Measurements from ENCODE around the gene PCDH7.

The PCDH7 gene

GRCh38 chr4:30763321-30763727 lies 43.2 kb downstream of the PCDH7 start:
- H3K9ac ChIP-seq (ENCODE audit: low read length): no peak overlapping the region
- no peaks in the 10 kb centered on the region for H3K27me3 ChIP-seq (ENCODE audit: control insufficient read depth in 1 of 2, insufficient read depth in 1 of 2, low read length in 2 of 2)
- no peaks in the 10 kb centered on the region for H3K4me1 ChIP-seq (ENCODE audit: control insufficient read depth, insufficient read depth, low read depth, low read length)
- no peaks in the 10 kb centered on the region for H3K79me1 ChIP-seq (replicated peaks; ENCODE audit: low read length, poor library complexity, severe bottlenecking)
- no peak overlapping the region for H3K18ac ChIP-seq (ENCODE audit: low read depth in 1 of 2, low read length in 2 of 2)
- no peak overlapping the region for H3K27ac ChIP-seq (ENCODE audit: low read length, poor library complexity, severe bottlenecking)
- no peak overlapping the region for H3K14ac ChIP-seq (ENCODE audit: low read length in 2 of 2)
- H3K36me3 ChIP-seq (ENCODE audit: control insufficient read depth in 1 of 2, insufficient read depth in 2 of 2, low read depth in 1 of 2, low read length in 2 of 2): no peaks in the 10 kb centered on the region
- H3K9me3 ChIP-seq (ENCODE audit: control insufficient read depth, low read length): no peaks in the 10 kb centered on the region
- H2BK5ac ChIP-seq (ENCODE audit: low read depth, low read length, poor library complexity, severe bottlenecking): no peak overlapping the region
- 0% methylated on average over 1 of the region's 3 CpGs for WGBS
- H4K8ac ChIP-seq (ENCODE audit: low read length): no peak overlapping the region
- H2BK15ac ChIP-seq (ENCODE audit: low read depth, poor library complexity, severe bottlenecking): no peak overlapping the region
- no peak overlapping the region for H4K91ac ChIP-seq (ENCODE audit: low read length)
- DNase-seq: peak; percentile 50
- no peak overlapping the region for H2BK120ac ChIP-seq (ENCODE audit: low read depth, low read length)
- no peak overlapping the region for H3K4me3 ChIP-seq (ENCODE audit: insufficient read depth in 1 of 2, low read depth in 1 of 2, low read length in 2 of 2)
- no peak overlapping the region for H2AK5ac ChIP-seq (ENCODE audit: low read length, severe bottlenecking)
- H3K4ac ChIP-seq (ENCODE audit: low read depth in 1 of 2, low read length in 2 of 2): no peak overlapping the region
- no peak overlapping the region for H3K4me2 ChIP-seq (ENCODE audit: low read length, poor library complexity, severe bottlenecking)
- no peak overlapping the region for H2BK12ac ChIP-seq (ENCODE audit: low read length in 2 of 2)
- H3K23ac ChIP-seq (ENCODE audit: low read length in 2 of 2): no peak overlapping the region
- no peak overlapping the region for H2AFZ ChIP-seq (ENCODE audit: low read depth, low read length)

- H3K9me3 ChIP-seq (ENCODE audit: control insufficient read depth, low read length): no peaks in the 10 kb centered on the region
- H3K79me1 ChIP-seq (replicated peaks; ENCODE audit: low read length, poor library complexity, severe bottlenecking): no peaks in the 10 kb centered on the region
- H3K9ac ChIP-seq (ENCODE audit: low read length): no peak overlapping the region
- H2AK5ac ChIP-seq (ENCODE audit: low read length, severe bottlenecking): no peak overlapping the region
- no peak overlapping the region for H3K4me3 ChIP-seq (ENCODE audit: insufficient read depth in 1 of 2, low read depth in 1 of 2, low read length in 2 of 2)
- no peak overlapping the region for H4K91ac ChIP-seq (ENCODE audit: low read length)
- no peak for DNase-seq
- no peak overlapping the region for H2BK15ac ChIP-seq (ENCODE audit: low read depth, poor library complexity, severe bottlenecking)
- no peaks in the 10 kb centered on the region for H3K36me3 ChIP-seq (ENCODE audit: control insufficient read depth in 1 of 2, insufficient read depth in 2 of 2, low read depth in 1 of 2, low read length in 2 of 2)
- no peak overlapping the region for H2BK5ac ChIP-seq (ENCODE audit: low read depth, low read length, poor library complexity, severe bottlenecking)
- H3K4ac ChIP-seq (ENCODE audit: low read depth in 1 of 2, low read length in 2 of 2): no peak overlapping the region
- peaks cover 2% of the 10 kb centered on the region for H3K4me1 ChIP-seq (ENCODE audit: control insufficient read depth, insufficient read depth, low read depth, low read length)
- H2BK12ac ChIP-seq (ENCODE audit: low read length in 2 of 2): no peak overlapping the region
- no peak overlapping the region for H3K18ac ChIP-seq (ENCODE audit: low read depth in 1 of 2, low read length in 2 of 2)
- H3K27ac ChIP-seq (ENCODE audit: low read length, poor library complexity, severe bottlenecking): no peak overlapping the region
- no peaks in the 10 kb centered on the region for H3K27me3 ChIP-seq (ENCODE audit: control insufficient read depth in 1 of 2, insufficient read depth in 1 of 2, low read length in 2 of 2)
- H4K8ac ChIP-seq (ENCODE audit: low read length): no peak overlapping the region
- no peak overlapping the region for H2AFZ ChIP-seq (ENCODE audit: low read depth, low read length)
- H3K14ac ChIP-seq (ENCODE audit: low read length in 2 of 2): no peak overlapping the region
- H3K23ac ChIP-seq (ENCODE audit: low read length in 2 of 2): no peak overlapping the region
- H2BK120ac ChIP-seq (ENCODE audit: low read depth, low read length): no peak overlapping the region
- 88% methylated on average over 2 of the region's 4 CpGs for WGBS
- H3K4me2 ChIP-seq (ENCODE audit: low read length, poor library complexity, severe bottlenecking): no peak overlapping the region
Observed at GRCh38 chr4:30765022-30765421, 44.9 kb downstream of the PCDH7 start.

- Histone ChIP-seq H3K4me3 (ENCODE audit: insufficient read depth in 1 of 2, low read depth in 1 of 2, low read length in 2 of 2) (peak overlapping the region in 1 of 2 experiments; percentile 31), H3K18ac (ENCODE audit: low read depth in 1 of 2, low read length in 2 of 2) (no peak overlapping the region), H2BK12ac (ENCODE audit: low read length in 2 of 2) (no peak overlapping the region), H3K9ac (ENCODE audit: low read length) (peak overlapping the region; percentile 4), H3K9me3 (ENCODE audit: control insufficient read depth, low read length) (no peaks in the 10 kb centered on the region), H3K4me1 (ENCODE audit: control insufficient read depth, insufficient read depth, low read depth, low read length) (peaks cover 2% of the 10 kb centered on the region), H2AFZ (ENCODE audit: low read depth, low read length) (no peak overlapping the region), H3K36me3 (ENCODE audit: control insufficient read depth in 1 of 2, insufficient read depth in 2 of 2, low read depth in 1 of 2, low read length in 2 of 2) (no peaks in the 10 kb centered on the region), H3K23ac (ENCODE audit: low read length in 2 of 2) (no peak overlapping the region), H3K4ac (ENCODE audit: low read depth in 1 of 2, low read length in 2 of 2) (no peak overlapping the region), H4K91ac (ENCODE audit: low read length) (no peak overlapping the region), H3K14ac (ENCODE audit: low read length in 2 of 2) (no peak overlapping the region), H3K79me1 (replicated peaks; ENCODE audit: low read length, poor library complexity, severe bottlenecking) (no peaks in the 10 kb centered on the region), H3K27ac (ENCODE audit: low read length, poor library complexity, severe bottlenecking) (no peak overlapping the region), H2BK5ac (ENCODE audit: low read depth, low read length, poor library complexity, severe bottlenecking) (peak overlapping the region; percentile 5), H2AK5ac (ENCODE audit: low read length, severe bottlenecking) (no peak overlapping the region), H3K4me2 (ENCODE audit: low read length, poor library complexity, severe bottlenecking) (no peak overlapping the region), H4K8ac (ENCODE audit: low read length) (no peak overlapping the region), H3K27me3 (ENCODE audit: control insufficient read depth in 1 of 2, insufficient read depth in 1 of 2, low read length in 2 of 2) (no peaks in the 10 kb centered on the region), H2BK120ac (ENCODE audit: low read depth, low read length) (peak overlapping the region; percentile 34), H2BK15ac (ENCODE audit: low read depth, poor library complexity, severe bottlenecking) (no peak overlapping the region)
- WGBS: 63% methylated on average over 7 of the region's 8 CpGs
- DNase-seq: no peak
Observed at GRCh38 chr4:30767147-30767845, 47.1 kb downstream of the PCDH7 start.

GRCh38 chr4:30768277-30768676 lies 48.1 kb downstream of the PCDH7 start:
- peak; percentile 32 for DNase-seq
- no peak overlapping the region for H3K4me2 ChIP-seq (ENCODE audit: low read length, poor library complexity, severe bottlenecking)
- no peak overlapping the region for H2BK12ac ChIP-seq (ENCODE audit: low read length in 2 of 2)
- H3K27me3 ChIP-seq (ENCODE audit: control insufficient read depth in 1 of 2, insufficient read depth in 1 of 2, low read length in 2 of 2): no peaks in the 10 kb centered on the region
- H3K23ac ChIP-seq (ENCODE audit: low read length in 2 of 2): no peak overlapping the region
- no peak overlapping the region for H3K14ac ChIP-seq (ENCODE audit: low read length in 2 of 2)
- H3K4me3 ChIP-seq (ENCODE audit: insufficient read depth in 1 of 2, low read depth in 1 of 2, low read length in 2 of 2): no peak overlapping the region
- no peak overlapping the region for H2BK5ac ChIP-seq (ENCODE audit: low read depth, low read length, poor library complexity, severe bottlenecking)
- no peaks in the 10 kb centered on the region for H3K9me3 ChIP-seq (ENCODE audit: control insufficient read depth, low read length)
- no peak overlapping the region for H3K9ac ChIP-seq (ENCODE audit: low read length)
- no peak overlapping the region for H4K91ac ChIP-seq (ENCODE audit: low read length)
- H3K36me3 ChIP-seq (ENCODE audit: control insufficient read depth in 1 of 2, insufficient read depth in 2 of 2, low read depth in 1 of 2, low read length in 2 of 2): no peaks in the 10 kb centered on the region
- H2BK15ac ChIP-seq (ENCODE audit: low read depth, poor library complexity, severe bottlenecking): no peak overlapping the region
- H3K18ac ChIP-seq (ENCODE audit: low read depth in 1 of 2, low read length in 2 of 2): no peak overlapping the region
- no peak overlapping the region for H4K8ac ChIP-seq (ENCODE audit: low read length)
- H2AK5ac ChIP-seq (ENCODE audit: low read length, severe bottlenecking): no peak overlapping the region
- 13% methylated on average over 2 of the region's 2 CpGs for WGBS
- H3K4ac ChIP-seq (ENCODE audit: low read depth in 1 of 2, low read length in 2 of 2): no peak overlapping the region
- no peak overlapping the region for H3K27ac ChIP-seq (ENCODE audit: low read length, poor library complexity, severe bottlenecking)
- no peak overlapping the region for H2AFZ ChIP-seq (ENCODE audit: low read depth, low read length)
- H2BK120ac ChIP-seq (ENCODE audit: low read depth, low read length): peak overlapping the region; percentile 5
- H3K79me1 ChIP-seq (replicated peaks; ENCODE audit: low read length, poor library complexity, severe bottlenecking): no peaks in the 10 kb centered on the region
- H3K4me1 ChIP-seq (ENCODE audit: control insufficient read depth, insufficient read depth, low read depth, low read length): peaks cover 2% of the 10 kb centered on the region

Data from mesenchymal stem cell (in vitro differentiated cells and primary cell).